Activated T-cell treated with anti-CD3 and anti-CD28 coated beads for 48 hours (primary cell): ENCODE measurements around the gene TMCC3.
"Not testable (repeated sequence)": the region's sequence is repeated elsewhere in the genome, so short reads cannot be mapped to it uniquely, and the experiment has no call there.

Experiments used
- DNase-seq: peaks from one replicate; pipeline ENCODE4 v3.0.0-alpha.2; 2020; ENCODE audit warnings: low read depth

The TMCC3 gene

DNA sequence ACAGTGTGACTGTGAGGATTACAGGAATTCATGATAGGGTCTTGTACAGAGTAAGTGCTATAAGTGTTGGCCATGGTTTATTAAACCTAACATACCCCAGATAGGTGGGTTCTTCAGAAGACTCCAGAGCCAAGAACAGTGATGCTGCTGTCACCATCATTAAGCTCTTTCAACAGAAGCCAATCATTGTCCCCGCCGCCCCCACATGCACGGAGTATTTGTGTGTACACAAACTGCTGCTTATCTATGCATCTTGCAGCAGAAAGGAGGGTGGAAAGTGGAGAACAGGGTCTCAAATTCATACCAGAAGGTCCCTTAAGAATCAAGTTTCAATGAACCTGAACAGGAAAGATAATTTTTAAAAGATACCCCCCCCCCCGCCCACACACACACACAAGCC lies 51.2 kb downstream of the TMCC3 start:
- DNase-seq, result no peak

DNA sequence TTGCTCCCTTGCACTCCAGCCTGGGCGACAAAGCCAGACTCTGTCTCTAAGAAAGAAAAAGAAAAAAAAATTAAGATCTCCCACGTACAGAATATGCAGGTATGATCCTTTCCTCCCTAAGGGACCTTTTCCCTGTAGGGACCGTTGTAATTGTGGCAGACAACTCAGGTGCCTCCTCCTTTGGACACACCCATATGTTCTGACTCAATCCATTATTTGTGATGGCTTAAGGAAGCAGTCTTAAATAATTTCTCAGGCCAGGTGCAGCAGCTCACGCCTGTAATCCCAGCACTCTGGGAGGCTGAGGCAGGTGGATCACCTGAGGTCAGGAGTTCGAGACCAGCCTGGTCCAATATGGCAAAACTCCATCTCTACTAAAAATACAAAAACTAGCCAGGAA lies 53.1 kb downstream of the TMCC3 start:
- DNase-seq, result no peak

DNA sequence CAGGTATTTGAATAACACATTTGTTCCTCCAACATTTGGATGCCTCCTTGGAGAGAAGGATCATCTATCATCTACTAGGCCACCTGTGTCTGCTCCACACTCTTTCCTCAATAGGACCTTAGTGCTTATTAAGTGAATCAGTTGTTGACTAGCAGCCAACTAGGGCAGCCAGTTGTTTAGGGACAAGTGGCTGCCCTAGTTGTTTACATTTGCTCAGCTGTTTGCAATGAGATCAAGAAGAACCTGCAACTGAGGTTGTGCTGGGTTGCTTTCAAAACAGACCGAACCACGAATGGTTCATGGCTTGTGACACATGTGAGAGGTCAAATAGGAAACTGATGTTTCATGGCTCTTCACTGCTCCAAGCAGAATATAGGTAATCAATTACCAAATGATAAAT lies 53.8 kb downstream of the TMCC3 start:
- no peak for DNase-seq

DNA sequence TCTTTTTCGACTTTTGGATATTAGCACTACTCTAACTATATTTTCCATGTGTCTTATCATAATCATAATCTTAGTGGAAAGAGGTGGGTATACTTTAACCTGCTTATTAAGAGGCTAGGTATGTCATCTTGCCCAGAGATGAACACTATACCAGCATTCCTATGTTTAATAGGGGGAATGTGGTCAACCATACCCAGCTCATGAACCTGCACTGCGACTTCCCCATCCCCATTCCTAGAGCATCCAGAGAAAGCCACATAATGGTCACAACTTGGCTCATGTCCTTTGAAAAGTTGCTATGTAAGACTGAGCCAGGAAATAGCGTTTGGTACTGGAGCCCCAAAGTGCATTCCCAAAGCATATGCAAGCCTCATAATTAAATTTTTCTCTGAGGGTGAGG lies 55.2 kb downstream of the TMCC3 start:
- DNase-seq, result no peak

DNA sequence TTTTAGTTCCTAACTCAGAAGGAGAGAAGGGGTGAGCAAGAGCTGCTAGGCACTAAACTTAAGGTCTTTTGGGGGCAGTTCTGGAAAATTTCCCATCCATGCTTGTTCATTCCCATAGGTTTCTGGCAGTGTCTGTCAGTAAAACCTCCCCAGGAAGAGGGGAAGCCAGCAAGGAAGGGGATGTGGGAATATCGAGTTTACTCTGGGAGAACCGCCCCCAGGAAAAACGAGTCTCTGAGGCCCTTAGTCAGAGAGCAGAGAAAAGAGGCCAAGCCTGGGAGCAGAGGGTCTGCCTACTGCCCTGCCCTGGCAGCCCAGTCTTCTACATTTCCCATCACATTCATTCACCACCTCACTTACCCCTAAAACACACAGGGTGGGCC lies 55.9 kb downstream of the TMCC3 start:
- DNase-seq, result no peak

DNA sequence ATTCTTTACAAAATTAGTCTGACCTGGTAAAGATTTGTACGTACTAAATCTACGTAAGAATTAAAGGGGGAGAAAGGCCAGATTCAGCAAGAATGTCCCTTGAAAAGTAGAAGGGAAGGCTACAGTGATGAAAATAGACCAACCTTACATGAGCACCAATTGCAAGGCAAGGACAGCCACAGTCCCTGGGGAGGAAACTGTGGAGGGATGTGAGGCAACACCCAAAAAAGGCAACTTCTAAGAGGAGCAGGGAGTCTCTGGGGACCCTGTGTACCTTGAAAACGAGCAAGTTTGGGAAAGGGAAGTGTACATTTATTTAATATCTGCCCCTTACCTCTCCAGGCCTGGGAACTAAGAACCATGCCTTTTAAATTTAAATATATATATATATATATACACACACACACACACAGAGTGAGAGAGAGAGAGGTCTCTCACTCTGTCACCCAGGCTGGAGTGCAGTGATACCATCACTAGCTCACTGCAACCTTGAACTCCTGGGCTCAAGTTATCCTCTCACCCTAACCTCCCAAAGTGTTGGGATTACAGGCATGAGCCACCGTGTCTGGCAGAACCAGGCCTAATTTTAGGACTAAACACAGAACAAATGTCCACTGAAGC lies 56.4 kb downstream of the TMCC3 start:
- no peak for DNase-seq

DNA sequence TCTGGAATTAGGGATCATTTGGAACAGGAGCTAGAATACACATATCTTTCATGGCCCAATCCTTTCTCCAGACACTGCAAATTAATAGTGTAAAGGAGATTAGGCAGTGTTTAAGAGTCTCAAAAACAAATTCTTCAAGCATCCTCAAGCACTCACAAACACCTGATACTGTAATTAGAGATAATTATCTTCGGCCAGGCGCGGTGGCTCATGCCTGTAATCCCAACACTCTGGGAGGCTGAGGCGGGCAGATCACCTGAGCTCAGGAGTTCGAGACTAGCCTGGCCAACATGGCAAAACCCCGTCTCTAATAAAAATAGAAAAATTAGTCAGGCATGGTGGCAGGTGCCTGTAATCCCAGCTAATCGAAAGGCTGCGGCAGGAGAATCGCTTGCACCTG lies 57.6 kb downstream of the TMCC3 start:
- not testable (repeated sequence) for DNase-seq

DNA sequence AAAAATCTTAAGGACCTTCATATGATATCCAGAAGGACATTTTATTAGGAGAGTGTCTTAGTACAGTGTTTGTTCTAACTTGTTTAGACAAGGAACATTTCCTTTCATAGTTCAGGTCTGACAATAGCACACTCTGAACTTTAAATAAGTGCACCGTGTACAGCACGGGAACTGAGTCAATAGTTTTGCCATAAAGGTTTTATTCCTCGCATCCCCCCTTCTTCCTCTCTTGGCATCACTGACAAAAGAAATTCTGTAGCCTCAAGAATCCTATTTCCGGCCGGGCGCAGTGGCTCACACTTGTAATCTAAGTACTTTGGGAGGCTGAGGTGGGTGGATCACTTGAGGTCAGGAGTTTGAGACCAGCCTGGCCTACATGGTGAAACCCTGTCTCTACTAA lies 58.3 kb downstream of the TMCC3 start:
- DNase-seq, result no peak

DNA sequence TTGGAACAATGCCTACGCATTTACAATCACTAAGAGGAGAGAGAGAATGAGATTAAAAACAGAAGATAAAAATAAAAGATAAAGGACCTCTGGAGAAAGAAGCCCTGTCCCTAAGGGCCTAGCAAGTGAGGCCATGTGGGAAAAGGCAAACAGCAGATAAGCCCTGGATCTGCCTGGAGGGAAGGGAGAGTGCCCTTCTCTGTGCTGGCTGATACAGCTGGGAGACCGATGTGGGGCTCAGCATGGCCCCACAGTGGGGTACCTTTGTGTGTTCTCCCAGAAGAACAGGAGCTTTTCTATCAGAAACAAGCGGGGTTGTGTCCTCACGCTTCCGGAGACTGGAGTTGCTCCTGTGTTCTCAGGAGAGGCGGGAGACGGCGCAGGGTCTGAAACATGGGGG lies 59.9 kb downstream of the TMCC3 start:
- no peak for DNase-seq

DNA sequence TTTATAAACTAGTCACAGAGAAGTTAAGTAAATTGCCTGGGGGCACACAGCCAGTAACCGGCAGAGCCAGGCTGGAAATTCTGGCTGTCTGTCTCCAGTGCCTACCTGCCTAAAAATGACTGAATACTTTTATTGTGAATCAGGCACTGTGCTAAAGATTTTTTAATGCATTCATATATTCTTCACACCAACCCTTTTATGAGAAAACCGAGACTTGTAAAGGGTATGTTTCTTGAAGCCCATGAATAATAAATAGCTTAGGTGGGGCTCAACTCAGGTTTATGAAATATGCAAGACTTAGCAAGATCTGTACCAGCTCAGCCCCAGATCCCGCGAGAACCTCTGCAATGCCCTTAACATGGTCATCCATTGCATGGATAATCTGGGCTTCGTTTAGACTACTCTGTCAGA lies 60.8 kb downstream of the TMCC3 start:
- no peak for DNase-seq

DNA sequence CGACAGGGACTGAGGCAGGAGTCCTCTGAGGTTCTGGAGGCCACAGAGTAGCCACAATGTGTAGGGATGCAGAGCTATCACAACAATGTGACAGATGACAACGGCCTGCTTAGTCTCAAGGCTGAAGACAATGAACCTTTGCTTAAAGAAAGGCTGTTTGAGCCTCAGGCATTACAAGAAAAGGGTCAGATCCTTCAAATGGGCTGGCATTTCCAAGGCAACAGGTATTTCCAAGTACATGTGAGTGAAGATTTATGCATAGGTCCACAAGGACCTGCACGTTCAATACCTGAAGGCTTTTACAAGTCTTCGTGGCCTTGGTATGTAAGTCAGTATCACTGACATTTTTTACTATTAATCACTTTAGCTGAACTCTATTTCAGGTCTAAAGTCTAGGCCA lies 62.0 kb downstream of the TMCC3 start:
- no peak for DNase-seq

DNA sequence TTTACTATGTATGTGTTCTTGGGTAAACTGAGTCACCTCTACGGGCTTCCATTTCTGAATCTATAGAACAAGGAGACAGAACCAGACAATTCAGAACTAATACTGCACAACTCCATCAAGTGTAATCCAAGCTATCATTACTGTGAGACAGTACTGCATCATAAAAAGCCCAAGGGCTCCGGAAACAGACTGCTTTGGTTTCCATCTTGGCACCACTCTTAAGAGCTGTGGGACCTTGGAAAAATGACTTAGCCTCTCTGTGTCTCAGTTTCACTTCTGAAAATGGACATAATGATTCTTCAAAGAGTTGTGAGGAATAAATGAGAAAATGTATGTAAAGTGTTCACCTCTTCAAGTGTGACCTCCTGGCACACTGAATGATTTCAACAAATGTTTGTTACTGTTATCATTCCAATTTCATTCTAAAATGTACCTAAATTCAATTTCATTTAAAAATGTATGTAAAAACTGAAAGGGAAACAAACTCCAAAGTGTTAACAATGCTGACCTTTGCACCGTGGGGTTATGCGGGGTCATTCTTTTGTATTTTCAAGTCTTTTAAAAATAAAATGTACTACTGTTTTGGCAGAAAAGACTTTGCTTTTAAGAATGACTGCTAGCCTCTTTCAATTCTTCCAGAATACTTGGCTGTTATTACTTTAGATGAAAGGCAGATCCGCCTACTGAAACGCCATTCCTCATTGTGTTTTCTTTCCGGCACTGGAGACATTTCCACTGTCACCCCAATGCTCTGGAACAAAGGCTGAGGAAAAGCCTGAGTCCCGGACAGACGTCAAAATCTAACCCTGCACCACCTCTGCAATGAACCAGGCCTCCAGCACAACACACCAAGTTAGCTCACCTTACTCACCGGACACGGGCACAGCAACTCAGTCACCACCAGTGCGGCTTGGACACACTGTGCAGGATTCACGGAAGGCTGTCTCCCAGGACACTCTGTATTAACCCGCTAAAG lies 62.8 kb downstream of the TMCC3 start:
- no peak for DNase-seq

DNA sequence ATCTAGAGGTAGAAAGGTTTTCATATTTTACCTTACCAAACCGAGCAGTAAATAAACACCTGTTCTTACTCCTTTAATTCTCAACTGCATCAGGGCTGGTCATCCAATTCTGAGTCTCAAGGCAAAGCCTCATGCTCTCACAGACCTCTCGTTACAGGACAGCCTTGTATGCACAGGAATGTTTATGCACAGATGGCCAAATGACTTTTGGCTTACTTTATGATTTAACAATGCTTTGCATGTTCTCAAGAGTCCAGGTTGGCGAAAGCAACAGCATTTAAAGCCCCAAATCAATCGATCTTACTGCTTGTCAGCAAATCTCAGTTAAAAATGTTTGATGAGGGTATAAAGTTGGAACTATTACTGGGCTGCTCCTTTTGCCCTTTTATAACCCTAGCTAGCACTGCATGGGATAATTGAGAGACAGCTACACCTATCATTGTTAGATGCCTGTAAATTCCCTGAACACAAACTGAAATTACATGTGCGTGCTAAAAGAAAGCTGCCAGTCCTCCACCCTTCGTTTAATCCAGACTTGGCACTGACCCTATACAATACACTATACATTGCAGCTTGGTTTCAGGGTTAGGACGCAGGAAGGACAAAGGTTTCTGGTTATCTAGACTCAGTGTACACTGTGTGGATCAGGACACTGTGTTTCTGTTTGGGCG lies 63.6 kb downstream of the TMCC3 start:
- DNase-seq, result no peak

DNA sequence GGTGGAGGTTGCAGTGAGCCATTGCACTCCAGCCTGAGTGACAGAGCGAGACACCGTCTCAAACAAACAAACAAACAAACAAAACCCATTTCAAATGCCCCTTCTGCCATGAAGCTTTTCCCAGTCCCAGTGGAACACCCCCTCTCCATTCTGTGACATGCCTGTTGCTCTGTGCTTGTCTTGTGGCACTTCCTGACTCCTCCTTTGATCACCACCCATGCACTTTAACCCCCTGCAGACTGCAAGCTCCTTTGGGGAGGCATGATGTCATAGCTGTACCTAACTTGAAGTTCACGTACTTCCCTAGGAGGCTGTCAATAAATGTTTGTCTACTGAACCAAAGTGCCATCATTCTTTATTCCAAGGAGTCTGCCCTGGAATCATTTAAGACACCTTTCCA lies 64.7 kb downstream of the TMCC3 start:
- no peak for DNase-seq

DNA sequence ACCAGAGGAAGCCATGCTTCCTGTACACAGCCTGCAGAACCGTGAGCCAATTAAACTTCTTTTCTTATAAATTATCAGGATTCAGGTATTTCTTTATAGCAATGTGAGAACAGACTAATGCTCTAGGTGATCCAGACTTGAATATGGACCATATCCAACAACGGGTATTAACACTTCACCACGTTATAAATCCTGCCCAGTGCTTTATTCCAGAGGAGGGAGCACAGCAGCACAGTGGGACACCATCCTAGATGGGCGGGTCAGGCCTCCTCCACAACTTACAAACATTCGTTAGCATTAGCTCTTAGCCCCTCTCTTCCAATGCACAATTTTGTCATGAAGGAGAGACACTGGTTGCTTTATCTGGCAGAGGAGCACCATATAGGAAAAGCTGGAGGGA lies 66.0 kb downstream of the TMCC3 start:
- no peak for DNase-seq

DNA sequence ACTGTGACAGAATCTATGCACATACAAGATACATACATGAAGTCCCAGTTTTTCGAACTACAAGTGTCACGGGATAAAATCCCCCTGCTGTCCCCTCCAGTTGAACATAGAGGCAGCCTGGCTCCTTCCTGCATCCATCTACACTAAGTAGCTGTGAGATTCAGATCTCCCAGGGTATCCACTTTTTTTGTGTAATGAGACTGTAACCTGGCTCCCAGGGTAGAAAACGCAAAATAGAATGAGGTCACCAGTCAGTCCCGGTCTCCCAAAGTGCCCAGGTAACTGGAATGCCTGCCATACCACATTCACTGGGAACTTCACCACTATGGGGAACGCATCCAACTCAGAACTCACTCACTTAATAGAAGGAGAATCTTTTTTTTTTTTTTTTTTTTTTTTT lies 67.8 kb downstream of the TMCC3 start:
- DNase-seq, result no peak

DNA sequence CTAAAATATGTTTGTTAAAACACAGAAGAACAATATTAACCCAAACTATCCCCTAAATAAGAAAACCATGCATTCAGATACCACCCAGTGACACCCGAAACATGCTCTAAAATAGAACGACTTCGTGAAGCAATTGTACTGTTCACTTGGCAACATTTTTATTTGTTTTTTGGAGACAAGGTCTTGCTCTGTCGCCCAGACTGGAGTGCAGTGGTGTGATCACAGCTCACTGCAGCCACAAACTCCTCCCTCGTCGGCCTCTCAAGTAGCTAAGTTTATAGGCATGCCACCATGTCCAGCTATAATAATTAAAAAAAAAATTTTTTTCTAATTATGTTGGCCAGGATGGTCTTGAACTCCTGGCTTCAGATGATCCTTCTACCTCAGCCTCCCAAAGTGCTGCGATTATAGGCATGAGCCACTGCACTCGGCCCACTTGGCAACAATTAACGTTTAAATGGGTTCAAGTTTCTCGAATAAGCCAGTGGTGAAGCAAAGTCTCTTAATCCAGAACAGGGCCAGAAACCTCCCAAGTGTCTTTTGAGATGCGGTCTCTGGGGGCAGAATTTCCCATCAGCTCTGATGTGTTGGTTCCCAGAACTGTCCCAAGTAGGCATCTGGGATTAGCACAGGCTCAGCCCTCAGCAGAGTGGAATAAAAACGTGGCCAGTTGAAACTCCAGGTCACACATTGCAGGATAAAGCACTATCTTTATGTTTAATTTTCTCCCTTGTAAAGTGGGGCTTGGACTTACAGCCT lies 74.5 kb downstream of the TMCC3 start:
- DNase-seq, result no peak

DNA sequence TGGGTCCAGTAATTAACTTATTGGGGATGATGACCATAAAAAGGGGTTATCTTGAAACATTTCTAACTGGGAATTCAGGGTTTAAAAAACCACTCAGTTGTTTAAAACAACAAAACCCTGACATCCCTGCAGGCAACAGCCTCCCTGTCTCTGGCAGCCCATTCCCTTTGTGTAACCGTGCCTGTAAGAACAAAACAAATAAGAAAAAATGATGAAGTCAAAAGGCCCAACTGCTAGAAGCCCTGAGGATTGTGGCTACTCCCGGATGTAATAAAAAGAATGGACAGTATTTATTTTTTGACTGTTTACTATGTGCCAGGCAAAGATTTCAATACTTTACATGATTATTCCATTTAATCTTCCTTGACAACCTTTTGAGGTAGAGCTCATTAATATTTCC lies 75.3 kb downstream of the TMCC3 start:
- no peak for DNase-seq

DNA sequence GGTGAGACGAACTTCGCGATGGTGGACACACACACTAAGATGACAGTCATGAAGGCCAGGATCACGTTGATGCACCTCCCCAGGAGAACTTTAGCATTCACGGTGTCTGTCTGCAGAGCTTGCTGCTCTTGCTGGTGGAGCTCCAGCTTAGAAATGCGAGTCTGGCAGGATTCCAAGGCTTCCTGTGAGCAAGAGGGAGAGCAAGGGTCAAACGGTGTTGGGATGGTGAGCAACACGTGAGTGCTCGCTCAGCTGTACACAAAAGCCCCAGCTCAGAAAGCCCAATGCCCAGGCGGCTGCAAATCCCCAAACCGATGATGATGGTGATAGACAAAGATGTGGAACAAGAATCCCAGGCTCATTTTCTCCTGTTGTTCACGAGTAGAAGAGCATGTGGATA lies 78.8 kb downstream of the TMCC3 start:
- DNase-seq, result no peak

DNA sequence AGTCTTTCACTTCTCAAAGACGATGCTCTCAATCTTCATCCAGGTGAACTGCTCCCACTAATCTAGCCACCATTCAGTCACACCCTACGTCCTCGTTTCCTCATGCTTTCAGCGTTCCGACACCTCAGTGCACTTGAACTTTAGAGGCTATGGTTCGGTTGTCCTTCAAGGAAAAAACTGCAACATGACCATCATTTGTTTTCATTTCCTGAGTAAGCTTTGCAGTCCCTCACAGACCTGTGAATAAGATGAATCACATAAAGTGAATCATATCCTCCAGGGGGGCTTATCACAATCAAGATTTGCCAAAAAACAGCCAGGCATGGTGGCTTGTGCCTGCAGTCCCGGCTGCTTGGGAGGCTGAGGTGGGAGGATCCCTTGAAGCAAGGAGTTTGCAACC lies 80.2 kb downstream of the TMCC3 start:
- DNase-seq, result no peak

DNA sequence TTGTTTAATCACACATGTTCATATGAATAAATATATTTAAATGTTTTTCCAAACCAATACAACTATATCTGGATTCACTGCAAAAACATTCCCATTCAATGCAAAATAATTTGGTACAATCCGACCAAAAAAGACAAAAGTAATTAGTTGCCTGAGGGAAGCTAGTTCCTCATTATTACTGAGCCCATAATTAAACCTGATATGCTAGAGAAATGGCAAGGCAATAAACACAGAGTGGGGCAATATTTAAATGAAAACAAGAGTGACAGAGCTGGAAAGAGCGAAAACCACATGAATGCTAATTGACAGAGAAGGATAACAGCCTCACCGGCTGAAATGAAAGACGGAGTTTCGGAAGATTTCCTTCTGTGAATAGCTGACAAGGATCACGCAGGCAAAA lies 82.6 kb downstream of the TMCC3 start:
- DNase-seq, result no peak

DNA sequence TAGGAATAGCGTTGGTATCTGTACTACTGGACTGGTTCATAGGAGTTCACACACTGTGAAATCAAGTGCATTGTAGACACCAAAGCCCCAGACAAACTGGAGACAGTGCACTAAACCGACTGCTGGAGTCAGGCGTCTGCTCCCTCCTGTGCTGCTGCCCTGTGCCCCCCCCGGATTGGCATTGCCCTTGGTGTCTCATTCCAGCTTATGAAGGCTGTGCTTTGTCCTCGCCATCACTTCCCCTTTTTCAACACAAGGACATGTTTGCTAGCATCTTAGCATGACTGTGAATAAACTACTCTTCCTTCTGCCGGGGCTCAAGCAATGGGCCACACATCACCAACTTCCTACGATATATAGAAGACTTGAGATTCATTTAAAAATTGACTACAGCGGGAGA lies 84.0 kb downstream of the TMCC3 start:
- DNase-seq, result no peak
